Measurements from ENCODE around the gene NLE1.
"Not testable (repeated sequence)": the region's sequence is repeated elsewhere in the genome, so short reads cannot be mapped to it uniquely, and the experiment has no call there.

The NLE1 gene

DNA sequence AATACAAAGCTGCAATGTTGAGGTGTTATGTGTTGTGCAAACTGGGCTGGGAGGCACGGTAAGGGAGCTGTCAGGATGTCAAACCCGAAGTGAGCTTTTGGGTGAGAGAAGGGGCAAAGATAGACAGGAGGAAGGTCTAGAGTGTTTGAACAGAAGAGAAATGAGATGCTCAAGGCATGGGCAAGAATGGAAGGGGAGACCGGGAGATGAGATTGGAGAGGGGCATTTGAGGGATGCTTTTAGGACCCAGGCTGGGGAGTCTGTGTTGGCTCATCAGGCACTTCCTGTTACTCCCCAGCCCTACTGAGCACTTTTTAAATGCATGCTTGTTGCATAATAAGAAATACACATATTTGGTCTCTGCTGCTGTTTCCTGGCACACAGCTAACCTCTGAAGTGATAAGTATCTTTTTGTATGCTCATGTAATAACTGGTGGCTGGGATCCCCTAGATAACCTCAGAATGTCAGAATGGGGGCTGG is 19.2 kb upstream of the NLE1 start:
- DNase-seq, result no peak

DNA sequence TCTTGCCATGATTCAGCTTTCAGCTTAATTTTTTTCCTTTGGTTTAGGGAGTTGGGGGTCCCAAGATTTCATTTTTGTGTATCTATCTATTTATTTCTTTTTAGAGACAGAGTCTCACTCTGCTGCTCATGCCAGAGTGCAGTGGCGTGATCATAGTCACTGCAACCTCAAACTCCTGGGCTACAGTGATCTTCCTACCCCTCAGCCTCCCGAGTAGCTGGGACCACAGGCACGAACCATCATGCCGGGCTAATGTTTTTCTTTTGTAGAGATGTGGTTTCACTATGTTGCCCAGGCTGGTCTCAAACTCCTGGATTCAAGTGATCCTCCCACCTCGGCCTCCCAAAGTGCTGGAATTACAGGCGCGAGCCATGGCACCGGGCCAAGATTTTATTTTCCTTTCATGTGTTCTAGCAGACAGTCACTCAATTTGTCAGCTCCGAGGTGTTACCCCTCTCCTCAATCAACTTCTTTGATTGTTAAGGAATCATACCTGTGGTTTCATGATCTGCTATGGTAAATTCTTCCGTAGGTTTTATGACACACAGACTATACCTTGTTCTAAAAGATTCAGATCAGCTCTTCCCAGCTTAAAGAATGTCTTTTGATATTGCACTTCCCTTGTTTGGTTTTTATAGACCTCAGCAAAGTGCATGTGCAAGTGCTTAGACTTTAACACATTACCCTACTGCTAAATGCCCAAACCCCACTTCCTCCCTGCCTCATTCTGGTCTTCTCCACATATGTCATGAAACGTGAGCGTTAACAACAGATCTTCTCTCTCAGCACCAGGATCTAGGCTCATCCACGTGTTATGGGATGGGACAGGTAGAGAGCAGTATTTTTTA is 18.5 kb upstream of the NLE1 start:
- DNase-seq, result no peak

DNA sequence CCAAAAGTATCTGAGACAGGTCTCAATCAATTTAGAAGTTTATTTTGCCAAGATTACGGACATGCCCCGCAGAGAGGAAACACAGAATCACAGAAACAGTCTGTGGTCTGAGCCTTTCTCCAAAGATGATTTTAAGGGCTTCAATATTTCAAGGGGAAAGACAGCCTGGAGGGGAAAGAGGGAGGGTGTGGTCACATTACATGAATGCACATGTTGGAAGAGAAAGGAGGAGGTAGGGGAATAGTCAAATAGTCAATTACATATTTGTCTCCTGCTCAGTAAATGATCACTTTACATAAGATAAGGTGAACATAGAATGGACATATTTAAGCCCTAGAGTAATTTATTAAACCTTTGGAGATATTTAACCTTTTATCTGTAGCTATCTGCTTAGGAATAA is 17.8 kb upstream of the NLE1 start:
- no peak for DNase-seq

DNA sequence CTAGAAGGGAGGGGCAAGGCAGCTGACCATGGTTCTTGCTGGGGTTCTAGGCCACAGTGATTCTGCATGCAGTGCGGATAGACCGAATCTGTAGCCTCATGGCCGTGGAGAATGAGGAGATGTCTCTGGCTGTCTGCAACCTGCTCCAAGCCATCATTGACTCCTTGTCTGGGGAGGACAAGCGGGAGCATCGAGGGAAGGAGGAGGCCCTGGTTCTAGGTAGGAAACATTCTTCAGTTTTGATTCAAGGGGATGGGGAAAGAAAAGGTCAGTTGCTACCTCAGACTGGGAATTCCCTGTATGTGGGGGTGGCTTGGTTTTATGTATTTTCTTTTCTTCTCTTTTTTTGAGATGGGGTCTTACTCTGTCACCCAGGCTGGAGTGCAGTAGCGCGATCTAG is 13.1 kb upstream of the NLE1 start:
- no peak for DNase-seq

DNA sequence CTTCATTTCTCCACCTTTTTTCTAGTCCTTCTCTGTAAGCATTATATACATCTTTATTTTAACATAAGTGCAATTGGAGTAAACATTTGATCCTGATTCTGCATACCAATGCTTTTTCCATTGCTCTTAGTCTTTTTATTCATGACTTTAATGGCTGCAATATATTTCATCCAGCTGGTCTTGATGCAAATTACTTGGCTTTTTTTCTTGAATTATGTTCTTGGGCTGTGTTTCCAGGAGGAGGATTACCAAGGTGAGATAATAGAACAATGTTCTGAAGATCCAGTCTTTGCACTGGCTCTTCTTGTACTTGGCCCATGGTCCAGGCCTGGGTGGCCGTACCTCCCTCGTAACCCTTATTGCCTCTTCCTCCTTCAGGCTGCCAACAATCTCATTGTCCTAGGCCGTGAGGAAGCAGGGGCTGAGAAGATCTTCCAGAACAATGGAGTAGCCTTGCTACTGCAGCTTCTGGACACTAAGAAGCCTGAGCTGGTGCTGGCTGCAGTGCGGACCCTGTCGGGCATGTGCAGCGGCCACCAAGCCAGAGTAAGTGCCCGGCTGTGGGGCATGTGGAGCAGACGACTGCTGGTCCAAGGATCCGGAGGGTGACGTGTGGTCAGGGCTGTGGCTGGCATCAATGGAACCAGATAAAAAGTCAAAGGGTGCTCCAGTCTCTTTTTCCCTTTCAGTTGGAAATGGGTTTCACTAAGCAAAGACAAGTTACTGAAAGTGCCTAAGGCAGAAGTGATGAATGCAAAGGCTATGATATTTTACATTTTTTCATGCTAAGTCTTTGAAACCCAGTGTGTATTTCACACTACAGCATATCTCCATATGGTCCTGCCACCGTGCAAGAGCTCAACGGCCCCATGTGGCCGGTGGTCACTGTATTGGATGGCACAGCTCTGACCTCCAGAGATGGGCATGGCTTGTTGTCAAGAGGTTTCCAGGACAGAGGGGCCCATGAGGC is 12.4 kb upstream of the NLE1 start:
- no peak for DNase-seq

DNA sequence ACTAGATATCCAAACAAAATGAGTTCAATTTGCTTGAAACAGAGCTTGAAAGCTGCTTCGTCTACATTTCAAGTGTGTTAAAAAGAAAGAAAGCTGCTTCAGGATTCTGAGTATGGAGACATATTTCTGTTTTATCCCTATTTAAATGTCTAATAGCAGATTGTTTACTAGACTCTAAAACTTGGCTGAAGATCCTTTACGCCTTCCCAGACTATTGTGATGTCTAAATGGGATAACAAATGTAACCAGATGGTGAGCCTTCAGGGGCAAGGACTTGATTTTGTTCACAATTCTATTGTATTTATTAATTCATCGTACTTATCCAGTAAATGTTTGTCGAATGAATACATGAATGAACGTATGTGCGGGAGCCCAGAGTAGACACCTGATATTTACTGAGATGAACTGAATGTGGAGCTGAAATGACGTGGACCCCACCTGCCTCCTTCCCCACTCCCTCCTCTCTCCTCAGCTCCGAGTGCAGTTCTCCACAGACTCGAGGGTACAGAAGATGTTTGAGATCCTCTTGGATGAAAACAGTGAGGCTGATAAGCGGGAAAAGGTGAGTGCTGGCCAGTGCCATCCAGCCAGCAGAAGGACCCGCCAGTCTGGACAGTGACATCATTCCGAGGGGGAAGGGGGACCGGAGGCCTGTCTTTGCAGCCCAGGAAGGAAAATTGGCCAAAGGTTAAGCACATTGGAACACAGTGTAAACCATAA is 10.5 kb upstream of the NLE1 start:
- DNase-seq, result no peak

DNA sequence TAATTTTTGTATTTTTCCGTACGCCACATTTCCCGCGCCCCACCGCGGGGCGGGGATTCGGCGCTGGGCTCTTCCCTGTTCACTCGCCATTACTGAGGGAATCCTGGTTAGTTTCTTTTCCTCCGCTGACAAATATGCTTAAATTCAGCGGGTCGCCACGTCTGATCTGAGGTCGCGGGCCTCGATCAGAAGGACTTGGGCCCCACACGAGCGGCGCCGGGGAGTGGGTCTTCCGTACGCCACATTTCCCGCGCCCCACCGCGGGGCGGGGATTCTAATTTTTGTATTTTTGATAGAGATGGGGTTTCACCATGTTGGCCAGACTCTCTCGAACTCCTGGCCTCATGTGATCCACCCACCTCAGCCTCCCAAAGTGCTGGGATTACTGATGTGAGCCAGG is 9.0 kb upstream of the NLE1 start:
- DNase-seq, result not testable (repeated sequence)

DNA sequence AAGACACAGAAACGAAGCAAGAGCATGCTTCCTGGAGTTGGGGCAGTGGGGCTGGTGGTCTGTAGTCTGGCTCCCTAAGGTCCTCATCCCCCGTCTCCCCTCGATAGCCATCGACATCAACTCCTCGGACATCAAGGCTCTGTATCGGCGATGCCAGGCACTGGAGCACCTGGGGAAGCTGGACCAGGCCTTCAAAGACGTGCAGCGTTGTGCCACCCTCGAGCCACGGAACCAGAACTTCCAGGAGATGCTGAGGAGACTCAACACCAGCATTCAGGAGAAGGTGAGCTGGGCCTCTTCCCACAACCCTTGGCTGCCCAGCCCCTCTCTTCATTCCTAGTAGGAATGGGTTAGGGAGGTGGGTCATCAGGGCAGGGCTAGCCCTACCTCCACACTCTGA is 7.8 kb upstream of the NLE1 start:
- no peak for DNase-seq

DNA sequence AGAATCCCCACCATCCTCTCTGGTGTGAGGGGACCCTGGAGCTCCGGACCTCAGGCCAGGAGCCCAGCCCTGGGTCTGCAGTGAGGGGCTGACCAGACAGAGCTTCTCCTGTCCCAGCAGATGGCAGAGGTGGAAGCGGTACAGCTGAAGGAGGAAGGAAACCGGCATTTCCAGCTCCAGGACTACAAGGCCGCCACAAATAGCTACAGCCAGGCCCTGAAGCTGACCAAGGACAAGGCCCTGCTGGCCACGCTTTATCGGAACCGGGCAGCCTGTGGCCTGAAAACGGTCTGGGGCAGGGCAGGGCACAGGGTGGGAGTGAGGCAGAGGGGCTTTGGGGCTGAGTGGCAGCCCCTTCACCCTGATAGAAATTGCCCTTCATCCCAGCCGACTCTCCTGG is 6.0 kb upstream of the NLE1 start:
- DNase-seq, result no peak

DNA sequence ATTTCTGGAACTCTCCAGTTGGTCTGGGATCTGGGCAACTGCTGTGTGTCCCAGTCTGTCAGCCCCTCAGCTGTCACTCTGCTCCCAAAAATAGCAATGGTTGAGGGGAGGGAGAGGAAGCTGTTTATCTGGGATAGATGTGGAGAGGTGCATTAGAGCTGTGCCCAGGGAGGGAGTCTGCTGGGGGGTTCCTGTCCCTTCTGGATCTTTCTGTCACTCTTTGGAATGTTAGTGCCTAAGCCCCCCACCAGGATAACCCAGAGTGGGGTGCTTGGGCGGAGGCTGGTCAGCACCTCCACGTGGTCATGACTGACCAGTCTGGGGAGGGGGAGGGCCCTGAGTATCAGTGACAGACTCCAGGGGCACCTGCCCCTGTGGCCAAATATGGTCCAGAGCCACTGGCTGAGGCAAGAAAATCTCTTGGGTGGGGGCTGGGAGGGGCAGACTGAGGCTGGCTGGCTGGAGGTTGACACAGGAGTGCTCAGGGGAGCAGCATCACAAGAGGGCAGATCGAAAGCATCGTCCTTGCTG is 5.3 kb upstream of the NLE1 start, which contains the start of gene UNC45B:
UNC45B (plus strand) TSS at position 443 of the 531 bp plus-strand sequence. CDS start 447 bp downstream, outside the sequence.
- no peak for DNase-seq

DNA sequence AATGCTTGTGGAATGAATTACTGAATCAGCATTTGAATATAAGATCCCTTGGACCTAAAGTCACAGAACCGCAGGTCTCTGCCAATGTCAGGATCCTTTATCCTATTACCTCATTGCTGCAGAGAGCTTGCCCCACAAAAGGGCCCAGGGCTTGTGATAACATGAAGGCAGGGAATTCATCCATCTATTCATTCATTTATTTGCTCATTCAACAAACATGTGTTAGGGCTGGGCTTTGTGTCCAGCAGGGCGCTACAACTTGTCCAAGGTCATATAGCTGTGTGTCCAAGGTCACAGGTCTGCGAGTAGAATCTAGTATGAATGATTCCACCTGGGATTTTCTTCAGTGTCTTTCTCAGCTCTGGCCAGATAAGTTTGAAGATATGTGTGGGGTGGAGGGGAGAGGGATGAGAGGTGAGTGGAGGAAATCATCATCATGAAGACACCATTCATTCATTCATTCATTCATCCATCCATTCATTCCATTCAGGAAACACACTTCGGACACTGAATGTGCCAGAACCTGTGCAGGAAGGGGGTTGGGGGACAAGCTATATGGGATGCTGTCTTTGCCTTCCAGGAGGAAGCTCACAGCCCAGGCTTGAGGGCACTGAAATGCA is 4.2 kb upstream of the NLE1 start:
- no peak for DNase-seq

DNA sequence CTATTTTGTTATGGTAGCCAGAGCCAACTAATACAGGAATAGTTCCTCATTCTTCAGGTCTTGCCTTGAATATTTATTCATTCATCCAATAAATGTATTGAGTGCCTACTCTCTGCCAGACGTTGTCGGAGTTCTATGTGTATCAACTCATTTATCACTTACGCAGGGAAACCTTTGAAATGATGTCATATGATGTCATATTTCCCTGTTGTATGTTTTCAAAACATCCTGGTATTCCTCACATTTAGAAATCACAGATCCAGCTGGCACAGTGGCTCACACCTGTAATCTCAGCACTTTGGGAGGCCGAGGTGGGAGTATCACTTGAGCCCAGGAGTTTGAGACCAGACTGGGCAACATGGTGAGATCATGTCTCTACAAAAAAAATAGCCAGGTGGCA is 2.7 kb upstream of the NLE1 start:
- DNase-seq, result no peak

DNA sequence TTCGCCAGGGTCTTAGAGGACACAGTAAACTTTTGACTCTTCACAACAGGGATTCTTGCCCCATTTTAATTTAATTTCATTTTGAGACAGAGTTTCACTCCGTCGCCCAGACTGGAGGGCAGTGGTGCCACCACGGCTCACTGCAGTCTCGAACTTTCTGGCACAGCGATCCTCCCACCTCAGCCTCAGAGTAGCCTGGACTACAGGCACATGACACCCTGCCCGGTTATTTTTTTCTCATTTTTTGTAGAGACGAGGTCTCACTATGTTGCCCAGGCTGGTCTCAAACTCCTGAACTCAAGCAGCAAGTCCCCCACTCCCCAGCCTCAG is 329 bp upstream of the NLE1 start:
- no peak for DNase-seq

DNA sequence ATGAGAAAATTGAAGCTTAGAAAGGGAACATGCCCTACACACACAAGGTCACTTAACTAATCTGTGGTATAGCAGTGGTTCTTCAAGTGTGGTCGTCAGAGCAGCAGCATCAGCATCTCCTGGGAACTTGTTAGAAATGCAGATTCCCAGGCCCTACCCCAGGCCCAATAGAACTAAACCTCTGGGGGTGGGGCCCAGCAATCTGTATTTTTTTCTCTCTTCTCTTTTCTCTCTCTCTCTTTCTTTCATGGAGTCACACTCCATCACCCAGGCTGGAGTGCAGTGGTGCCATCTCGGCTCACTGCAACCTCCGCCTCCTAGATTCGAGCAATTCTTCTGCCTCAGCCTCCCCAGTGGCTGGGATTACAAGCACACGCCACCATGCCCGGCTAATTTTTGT is 3.9 kb downstream of the NLE1 start:
- no peak for DNase-seq

DNA sequence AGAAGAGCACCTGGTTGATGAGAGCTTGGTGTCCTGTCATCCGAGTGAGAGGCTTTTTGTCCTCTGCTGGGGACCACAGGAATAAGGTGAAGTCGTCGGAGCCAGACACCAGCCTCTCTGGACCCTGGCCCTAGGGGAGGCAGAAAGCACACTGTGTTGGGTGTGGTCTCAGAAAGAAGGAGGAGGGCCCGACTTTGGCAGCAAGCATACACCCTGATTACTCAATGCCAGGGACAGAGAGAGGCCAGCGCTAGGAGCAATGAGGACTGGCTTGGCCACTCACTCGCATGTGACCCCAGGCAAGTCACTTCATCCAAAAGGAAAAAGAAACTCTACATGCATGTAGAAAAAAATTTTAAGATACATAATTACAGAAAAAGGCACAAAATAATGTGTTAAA is 6.8 kb downstream of the NLE1 start:
- DNase-seq, result no peak

DNA sequence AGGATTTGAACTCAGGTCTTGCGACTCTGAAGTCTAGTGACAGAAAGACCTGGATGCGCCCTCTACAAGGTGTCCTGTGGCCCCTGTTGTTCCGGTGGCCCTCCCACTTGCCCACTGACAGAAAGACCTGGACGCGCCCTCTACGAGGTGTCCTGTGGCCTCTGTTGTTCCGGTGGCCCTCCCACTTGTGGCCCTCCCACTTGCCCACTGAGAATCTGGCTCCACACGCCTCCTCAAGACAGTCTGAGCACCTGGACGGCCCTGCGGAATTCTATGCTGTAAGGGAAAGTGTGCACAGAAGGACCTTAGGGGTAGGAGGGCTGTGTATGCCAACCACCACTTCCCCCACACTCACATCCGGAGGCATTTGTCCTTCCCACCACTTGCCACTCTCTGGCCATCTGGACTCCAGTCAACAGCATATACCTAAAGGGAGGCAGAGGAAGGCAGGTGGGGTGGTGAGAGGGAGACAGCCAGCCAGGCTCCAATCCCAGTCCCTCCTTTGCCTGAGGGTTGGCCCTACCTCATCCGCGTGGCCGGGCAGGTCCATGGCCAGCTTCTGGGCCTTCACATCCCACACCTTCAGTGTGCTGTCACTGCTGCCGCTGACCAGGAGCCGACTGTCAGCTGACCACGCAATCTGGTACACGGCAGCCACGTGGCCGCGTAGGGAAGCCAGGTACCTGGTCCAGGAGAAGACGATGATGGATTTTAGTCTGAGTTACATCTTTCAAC is 9.1 kb downstream of the NLE1 start:
- no peak for DNase-seq

DNA sequence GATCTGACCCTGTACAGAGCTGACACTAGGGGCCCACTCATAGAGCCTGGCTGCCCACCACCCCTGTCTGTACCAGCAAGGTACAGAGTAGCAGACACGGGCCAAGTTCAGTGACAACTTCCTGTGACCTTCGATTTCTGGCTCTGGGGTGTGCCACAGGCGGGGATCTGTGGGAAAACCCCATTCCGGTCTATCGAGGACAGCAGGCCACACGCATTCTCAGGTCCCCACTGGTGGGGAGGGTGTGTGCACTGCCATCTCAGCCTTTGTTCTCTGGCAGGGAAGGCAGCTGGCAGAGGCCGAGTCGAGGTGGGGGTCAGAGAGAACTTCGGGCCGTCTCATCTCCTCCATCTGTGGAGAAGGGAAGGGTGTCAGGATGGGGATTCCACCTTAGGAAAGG is 10.0 kb downstream of the NLE1 start:
- no peak for DNase-seq

DNA sequence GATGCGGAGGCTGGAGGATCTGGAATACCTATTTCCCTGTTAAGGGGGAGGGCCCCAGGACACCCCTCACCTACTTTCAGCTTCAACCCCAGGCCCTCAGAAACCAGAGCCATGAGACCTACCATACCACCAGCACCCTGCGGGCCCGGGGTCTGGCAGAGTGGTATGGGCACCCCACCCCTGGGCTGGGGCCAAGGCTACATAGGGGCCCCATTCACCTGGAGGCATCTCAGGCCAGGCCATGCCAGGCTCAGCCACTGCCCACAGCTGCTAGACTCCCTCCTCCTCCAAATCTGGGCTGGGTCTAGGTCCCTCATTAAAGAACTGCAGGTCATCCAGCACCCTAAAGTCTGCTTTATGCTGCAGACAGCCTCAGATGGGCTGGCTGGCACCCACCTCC is 11.7 kb downstream of the NLE1 start:
- no peak for DNase-seq

DNA sequence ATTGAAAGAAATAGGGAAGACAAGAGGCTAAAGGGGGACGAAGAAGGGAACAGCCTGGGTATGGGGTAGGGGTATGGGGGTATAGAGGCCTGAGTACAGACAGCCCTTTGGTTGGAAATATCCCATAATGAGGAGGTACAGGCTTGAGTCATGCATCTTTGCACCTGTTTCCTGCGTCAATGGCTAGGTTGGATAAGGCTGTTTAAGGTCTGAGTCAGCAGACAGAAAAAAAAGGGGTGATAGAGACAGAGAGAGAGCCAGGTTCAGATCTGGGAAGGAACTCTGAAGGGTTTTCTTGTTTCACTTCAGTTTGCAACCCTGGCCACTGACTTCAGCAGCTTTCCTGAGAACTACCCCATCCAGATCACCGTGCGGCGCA is 12.1 kb downstream of the NLE1 start:
- DNase-seq, result no peak

DNA sequence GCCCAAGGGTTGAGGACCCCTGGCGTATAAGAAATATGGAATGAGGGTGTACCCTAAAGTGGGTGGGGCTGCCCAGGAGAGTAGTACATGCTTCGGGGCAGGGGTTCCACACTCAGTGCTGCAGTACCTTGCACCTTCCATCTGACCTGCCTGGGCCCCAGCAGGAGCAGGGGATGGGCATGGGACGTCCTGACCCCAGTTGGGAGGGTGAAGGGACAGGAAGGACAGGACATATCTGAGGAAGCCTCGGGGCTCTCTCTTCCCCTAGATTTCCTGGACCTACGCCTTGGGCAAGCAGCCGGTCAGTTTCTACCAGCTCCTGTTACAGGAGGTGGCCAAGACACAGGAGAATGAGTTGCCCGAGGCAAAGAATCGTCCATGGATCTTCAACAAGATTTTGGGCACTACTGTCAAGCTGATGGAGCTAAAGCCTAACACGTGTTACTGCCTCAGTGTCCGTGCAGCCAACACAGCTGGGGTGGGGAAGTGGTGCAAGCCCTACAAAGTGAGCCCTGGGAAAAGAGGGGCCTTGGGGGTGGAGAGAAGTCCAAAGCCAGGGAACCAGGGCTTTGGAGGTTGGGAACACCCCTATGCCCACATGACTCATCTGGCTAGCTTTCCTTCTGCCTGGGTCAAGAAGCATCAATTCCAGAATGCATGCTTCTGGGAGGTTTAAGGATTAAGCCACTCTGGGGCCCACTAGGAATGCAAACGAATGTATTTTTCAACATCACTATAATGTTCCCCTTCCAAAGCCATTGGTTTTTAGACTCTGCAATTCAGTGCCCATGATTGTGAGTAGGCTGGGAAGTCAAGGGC is 12.7 kb downstream of the NLE1 start:
- DNase-seq, result no peak

All from NCI-H187 treated with DMSO at 0.1 percent for 48 hours (cell line).